OCI-M2 (cell line): ENCODE data around the gene ZCCHC8.
"Not testable (repeated sequence)": the region's sequence is repeated elsewhere in the genome, so short reads cannot be mapped to it uniquely, and the experiment has no call there.

Source experiments
- DNase-seq: peaks from one replicate; lab custom pipeline; 2025; ENCODE audit not compliant: unreplicated experiment; lab: John Stamatoyannopoulos, UW

ZCCHC8 gene

DNA sequence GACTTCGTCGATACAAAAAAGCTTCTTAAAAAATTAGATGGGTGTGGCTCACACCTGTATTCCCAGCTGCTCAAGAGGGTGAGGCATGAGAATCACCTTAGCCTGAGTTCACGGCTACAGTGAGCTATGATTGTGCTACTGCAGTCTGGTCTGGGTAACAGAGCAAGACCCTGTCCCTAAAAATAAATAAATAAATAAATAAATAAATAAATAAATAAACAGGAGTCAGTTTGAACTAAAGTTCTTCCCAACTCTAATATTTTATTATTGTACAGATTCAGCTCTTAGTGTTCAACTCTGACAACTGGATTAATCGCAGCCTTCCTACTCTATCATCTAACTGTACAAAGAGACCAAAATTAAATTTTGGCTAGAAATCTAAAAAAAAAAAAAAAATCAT, 65.5 kb downstream of the ZCCHC8 start:
- no peak for DNase-seq

DNA sequence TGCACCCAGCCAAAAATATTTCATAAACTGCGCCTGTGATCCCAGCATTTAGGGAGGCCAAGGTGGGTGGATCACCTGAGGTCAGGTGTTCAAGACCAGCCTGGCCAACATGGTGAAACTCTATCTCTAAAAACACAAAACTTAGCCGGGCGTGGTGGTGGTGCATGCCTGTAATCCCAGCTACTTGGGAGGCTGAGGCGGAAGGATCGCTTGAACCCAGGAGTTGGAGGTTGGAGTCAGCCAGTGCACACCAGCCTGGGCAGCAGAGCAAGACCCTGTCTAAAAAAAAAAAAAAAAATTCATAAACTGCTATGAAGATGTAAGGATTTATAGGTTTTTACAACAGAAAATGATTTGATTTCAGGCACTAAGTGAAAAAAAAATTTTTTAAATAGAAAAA, 71.7 kb downstream of the ZCCHC8 start:
- DNase-seq, result not testable (repeated sequence)

DNA sequence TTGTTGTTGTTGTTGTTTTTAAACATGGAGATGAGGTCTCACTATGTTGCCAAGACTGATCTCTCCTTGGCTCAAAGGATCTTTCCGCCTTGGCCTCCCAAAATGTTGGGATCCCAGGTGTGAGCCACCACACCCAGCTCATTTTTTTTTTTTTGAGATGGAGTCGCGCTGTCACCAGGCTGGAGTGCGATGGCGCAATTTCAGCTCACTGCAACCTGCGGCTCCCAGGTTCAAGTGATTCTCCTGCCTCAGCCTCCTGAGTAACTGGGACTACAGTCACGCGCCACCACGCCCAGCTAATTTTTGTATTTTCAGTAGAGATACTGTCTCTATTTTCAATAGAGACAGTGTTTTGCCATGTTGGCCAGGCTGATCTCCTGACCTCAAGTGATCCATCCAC, 73.3 kb downstream of the ZCCHC8 start:
- no peak for DNase-seq

DNA sequence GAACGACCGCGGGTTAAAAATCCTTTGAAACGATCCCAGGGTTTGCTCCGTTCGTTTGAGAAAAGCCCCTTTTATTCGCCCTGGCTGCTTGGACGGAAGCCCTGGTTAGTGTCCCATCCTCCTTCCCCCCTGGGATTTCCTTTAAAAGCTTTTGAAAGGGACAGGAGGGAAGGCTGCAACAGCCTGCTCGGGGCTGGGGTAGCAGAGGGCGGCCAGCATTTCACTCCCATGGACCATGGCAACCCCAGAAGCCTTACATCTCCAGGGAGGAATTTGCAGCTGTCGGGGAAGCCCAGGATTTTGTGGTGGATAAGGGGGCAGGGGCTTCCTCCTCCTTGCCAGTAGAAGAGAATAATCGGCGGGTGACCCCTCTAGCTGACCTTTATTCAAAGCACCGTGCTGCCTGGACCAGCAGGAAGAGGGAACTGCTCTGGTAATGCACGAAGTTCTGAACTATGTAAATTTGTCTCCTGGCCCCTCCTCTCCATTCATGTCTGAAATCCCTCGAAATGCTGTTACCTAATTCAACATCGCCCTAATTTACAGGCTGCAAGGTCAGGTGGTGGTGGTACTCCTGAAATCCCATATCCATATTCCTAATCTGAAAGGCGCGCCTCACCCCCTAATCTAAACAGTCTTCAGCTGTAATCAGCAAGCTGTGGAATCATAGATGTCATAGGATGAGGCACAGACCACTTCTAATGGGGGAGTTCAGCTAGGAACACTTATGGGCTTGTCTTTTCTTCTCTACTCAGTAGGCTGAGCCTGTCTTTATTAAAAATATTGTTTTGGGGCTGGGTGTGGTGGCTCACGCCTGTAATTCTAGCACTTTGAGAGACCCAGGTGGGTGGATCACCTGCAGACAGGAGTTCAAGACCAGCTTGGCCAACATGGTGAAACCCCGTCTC, 77.2 kb downstream of the ZCCHC8 start:
- DNase-seq, result no peak

DNA sequence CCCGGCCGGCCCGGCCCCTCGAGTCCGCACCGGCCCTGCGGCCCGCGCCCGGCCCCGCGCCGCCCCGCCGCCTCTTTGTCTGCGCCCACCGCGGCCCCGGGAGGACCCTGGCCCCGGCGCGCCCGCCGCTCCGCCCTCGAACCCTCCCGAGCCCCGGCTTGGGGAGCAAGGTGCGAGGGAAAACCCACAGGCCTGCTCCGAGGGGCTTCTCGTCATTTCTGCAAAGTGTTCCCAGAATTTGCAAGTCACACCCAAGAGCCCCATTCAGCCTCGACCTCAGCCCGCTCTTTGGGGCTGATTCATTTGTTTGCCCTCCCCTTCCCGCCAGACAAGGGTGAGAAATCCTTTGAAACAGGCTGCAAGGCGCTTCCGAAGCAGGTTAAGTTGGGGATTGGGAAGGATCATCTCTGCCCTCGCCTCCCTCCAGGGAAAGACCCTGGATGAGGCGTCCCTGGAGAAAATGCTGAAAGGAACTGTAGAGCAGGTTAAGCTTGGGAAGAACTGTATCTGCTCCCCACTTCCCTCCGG, 77.9 kb downstream of the ZCCHC8 start:
- no peak for DNase-seq

DNA sequence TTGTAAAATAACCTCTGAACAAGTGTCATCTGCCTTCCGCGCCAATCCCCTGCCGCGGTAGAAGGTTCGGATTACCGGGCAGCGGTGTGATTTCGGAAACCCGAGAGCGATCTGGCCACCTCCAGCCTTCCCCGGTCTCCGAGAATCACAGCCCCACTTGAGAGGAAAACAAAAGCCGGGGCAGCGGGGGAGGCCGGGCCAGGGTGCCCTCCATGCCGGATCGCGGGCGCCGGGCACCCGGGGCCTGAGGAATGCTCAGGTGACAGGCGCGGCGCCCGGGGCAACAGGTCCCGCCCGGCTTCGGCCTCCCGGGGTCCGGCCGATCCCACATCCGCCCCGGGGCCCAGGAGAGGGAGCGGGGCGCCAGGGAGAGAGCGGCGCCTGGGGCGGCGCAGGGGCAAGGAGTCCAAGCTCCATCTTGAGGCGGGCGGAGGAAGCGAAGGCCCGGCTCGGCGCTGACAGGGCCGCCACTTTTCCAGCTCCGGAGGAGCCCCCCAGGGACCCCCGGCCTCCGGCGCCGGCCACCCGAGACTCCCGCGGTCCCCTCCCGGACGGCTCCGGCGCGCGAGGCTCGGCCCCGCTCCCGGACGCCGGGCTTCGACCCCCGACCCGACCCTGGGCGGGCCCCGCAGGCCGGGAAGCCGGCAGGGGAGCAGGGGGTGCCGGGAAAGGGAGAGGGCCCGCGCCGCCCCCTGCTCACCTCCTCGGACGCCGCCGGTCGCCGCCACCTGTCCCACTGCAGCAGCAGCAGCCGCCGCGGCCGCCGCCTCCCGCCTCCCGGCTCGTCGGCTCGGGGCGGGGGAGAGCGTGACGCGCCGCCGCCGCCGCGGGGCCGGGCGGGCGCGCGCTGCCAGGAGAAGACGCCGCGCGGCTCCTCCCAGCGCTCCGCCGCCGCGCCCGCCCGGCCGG, 78.7 kb downstream of the ZCCHC8 start, which contains the start of gene CLIP1:
Gene CLIP1, minus strand, starts transcription at position 849 of the 909 bp plus-strand sequence. CDS start 42,217 bp downstream, outside the sequence.
- DNase-seq, result no peak
